HG03442 (cell line): Measurements from ENCODE around the gene RALGAPB.
"Not testable (repeated sequence)": the region's sequence is repeated elsewhere in the genome, so short reads cannot be mapped to it uniquely, and the experiment has no call there.

Experiments
- ATAC-seq: cut with Tn5 transposase; IDR thresholded peaks from one replicate; pipeline ENCODE4 v1.9.1; 2021; ENCODE audit warnings: mild to moderate bottlenecking, moderate library complexity; ENCODE audit not compliant: unreplicated experiment

RALGAPB gene

DNA sequence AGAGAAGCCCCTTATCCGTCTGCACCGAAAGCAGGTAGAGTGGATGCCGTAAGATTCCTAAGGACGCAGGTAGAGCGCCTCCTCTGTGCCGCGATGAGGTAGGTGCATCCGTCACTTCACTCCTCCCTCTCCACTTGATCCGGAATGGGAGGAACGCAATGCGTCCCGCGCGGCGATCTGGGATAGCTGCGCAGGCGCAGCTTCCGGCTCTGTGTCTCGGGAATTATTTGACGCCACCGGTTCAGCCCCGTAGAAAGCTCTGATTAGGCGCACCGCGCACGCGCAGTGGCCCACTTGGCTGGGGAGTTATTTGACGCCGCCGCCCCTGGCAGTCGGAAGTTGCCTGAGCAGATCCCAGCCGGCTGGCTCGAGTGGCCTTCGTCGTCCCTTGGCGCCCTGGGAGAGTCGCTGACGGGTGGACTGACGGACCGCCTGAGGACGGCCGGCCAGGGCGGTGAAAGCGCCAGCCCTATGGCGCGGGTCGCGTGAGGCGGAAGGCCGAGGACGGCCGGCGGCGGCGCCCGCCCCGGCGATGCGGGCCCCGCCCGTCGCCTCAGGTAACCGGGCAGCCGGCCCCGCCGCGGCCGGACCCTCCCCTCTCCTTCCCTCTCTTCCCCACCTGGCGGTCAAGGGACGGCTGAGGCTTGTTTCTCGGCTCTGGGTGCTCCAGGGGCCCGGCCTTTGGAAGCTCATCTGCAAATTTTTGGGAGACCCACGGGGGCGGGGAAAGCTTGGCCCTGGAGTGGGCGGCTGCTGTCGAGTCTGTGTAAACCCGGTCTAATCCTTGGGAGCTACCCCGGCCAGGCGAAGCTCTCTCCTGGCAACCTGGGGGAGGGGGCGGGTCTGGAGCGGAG is at the start of gene RALGAPB:
Gene RALGAPB (plus strand): TSS at position 331 of the 854 bp plus-strand sequence. CDS start 15,590 bp downstream, outside the sequence.
- peak; percentile 87 for ATAC-seq

DNA sequence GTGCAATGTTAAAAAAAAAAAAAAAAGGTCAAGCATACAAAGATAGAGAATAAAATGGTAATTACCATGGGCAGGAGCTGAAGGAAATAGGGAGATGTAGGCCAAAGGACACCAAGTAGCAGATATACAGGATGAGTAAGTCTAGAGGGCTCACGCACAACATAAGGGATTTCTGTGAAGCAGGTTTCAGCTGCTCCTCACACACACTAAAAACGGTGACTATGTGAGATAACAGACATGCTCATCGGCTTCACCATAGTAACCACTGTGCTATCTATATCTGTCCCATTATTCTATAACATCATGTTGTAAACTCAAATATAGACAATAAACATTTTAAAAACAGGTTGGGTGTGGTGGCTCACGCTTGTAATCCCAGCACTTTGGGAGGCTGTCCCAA is 49.1 kb upstream of the RALGAPB start:
- ATAC-seq = no peak

DNA sequence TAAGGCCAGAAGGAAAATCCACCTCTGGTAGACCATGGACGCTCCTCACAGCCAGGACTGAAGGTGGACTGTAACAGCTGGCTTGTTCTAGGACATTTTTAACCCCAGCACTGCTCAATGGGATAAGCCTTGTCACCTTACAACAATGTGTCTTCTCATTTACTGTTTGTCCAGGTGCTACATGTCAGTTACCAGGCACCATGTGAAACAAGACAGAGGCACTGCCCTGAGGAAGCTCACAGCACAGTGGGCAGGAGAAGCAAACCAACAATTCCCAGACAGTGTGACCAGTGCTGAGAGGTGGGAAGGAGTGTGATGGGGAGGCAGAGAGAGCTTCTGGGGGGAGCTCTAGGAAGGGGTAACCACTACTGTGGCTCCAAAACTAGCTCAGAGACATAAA is 48.2 kb upstream of the RALGAPB start:
- ATAC-seq = no peak

DNA sequence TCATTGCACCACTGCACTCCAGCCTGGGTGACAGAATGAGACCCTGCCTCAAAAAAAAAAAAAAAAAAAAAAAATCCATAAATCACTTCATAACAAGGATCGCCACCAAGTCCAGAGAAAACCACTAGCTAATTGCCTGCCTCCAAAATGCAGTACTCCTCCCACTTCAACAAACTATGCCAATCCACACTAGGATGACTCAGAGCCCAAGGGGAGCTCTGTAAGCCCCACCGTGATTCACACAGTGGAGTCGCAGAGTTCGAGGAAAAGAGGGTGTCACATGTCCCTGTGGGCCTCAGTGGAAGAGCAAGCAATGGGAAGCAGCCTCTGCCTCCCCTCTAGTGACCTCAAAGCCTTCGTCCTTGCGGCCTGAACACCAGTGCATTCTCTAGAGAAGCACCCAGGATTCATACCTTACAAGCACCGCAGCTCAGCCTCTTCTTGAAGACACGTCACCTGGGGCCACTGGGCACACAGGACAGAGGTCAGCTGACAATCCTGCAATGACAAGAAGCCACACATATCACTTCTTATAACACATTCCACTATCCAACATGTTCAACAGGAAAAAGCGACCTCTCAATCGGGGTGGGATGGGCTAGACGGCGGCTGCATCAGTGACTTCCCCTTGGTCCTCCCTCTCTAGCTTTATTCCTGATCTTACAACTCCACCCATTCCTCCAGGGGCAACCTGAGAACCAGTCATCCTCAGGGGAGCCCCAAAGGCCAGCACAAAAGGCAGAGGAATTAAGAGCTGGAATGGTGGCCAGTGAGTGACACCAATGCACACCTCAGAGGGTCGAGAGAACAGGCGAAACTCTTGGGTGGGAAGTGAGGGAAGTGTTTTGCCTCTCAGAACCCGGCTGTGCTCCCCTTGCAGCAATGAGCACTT is 46.4 kb upstream of the RALGAPB start:
- ATAC-seq = no peak

DNA sequence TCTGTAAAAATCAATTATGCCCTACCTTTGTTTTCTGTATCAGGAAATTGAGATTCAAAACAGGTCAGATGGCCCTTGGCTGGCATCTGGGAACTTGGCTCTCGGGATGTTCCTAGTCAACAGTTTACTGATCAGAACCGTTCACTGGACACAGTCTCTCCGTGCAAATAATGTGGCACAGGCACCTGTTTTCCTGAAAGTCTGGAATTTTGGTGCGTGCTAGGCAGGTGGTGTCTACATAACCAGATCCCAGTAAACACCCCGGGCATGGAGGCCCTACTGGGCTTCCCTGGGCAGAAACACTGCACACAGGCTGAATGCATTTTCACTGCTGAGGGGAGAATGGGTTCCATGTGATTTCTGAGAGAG is 45.0 kb upstream of the RALGAPB start:
- no peak for ATAC-seq

DNA sequence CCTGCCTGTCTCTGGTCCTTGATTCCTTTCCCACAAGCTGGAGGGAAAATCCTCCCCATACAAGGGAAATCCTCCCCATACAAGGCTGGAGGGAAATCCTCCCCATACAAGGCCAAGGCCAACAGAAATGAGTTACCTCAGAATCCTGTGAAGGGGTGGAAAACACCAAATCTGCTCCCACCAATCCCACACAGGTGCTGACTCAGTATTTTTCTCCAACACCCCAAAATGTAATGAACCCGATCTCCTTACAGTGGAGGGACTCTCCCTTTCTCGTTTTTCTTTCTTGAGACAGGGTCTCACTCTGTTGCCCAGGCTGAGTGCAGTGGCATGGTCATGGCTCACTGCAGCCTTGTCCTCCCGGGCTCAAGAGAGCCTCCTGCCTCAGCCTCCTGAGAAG is 43.8 kb upstream of the RALGAPB start:
- ATAC-seq = no peak

DNA sequence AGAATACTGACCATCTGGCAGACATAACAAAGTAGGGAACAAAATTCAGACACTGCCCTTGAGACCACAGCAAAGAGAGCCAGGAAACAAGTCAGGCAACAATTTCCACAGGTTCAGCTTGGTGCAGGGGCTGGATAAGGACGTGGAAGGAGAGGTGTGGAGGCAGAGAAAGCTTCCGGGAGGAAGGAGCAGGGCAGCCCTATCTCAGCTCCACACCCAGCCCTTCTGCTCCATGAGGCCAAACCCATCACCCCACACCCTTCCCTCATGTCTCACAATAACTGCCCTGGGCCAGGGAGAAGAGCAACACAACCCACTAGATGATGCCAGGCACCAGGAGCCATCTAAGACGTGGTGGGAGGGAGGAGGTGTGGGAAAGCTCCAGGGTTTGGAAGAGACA is 43.3 kb upstream of the RALGAPB start:
- ATAC-seq = no peak

DNA sequence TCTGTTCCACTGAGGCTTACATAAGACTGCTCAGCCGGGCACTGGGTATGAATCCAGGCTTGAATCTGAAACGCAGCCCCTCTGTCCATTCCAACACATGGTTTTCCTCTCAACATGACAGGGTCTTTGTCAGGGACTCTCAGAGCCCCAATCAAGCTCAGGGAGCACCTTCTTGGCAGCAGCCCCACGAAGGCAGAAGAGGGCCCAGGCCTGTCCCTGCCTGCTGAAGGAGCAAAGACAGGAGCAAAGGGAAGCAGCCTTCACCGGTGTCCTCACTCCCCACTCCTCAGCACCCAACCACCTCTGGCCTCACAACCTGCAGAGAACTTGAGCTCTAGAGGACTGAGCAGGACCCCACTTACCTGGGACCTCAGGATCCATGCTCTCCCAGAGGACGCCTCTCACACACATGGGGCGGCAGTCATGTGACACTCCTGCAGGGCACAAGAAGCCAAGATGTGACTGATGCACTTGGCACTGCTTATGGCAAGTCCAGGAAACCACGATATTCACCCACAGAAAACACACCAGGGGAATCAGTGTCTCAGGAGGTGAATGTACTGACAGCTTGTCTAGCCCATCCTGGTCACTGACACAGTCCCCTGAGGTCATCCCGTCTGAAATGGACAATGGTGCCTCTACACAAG is 41.8 kb upstream of the RALGAPB start:
- no peak for ATAC-seq

DNA sequence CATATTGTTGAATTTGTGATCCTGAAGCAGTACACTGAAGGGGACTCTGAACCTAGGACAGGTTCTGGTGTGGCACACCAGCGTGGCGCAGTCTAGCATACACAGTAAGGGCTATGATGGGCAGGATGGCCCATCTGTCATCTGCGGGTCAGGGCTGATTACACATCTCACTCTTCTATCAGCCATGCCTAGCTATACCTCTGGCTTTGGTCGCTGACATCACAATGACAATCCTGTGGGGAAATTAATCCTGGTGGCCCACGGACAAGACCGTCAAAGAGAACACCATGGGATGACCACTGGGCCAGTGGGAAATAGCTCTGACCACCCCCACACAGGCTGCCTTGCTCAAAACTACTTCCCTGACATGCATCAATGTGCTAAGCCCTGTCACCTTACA is 40.4 kb upstream of the RALGAPB start:
- no peak for ATAC-seq

DNA sequence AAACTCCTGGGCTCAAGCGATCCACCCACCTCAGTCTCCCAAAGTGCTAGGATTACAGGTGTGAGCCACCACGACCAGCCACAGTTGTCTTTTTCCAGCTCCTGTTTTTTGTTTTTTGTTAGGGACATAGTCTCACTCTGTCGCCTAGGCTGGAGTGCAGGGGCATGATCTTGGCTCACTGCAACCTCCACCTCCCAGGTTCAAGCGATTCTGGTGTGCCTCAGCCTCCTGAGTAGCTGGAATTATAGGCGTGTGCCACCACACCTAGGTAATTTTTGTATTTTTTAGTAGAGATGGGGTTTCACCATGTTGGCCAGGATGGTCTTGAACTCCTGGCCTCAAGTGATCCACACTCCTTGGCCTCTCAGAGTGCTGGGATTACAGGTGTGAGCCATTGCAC is 39.8 kb upstream of the RALGAPB start:
- not testable (repeated sequence) for ATAC-seq

DNA sequence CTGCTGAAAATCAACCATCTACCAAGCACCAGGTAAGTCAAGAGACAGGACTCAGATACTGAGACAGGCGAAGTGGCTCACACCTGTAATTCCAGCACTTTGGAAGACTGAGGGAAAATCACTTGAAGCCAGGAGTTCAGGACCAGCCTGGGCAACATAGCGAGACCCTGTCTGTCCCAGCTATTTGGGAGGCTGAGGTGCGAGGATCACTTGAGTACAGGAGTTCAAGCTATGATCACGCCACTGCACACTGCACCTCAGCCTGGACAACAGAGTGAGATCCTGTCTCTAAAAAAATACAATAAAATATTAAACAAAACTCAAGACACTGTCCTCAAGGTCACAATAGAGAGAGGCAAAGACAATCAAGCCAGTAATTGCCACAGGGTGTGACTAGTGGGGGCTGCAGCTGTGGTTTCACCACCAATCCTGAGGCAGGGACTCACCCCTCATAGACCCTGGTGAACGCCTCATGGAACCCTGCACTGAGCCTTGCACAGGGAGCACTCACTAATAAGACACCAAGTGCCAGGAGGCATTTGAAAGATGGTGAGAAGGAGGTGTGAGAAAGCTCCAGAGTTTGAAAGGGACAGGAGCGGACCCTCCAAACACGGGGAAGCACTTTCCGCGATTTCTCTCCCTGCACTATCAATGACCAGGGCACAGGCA is 39.2 kb upstream of the RALGAPB start:
- no peak for ATAC-seq

DNA sequence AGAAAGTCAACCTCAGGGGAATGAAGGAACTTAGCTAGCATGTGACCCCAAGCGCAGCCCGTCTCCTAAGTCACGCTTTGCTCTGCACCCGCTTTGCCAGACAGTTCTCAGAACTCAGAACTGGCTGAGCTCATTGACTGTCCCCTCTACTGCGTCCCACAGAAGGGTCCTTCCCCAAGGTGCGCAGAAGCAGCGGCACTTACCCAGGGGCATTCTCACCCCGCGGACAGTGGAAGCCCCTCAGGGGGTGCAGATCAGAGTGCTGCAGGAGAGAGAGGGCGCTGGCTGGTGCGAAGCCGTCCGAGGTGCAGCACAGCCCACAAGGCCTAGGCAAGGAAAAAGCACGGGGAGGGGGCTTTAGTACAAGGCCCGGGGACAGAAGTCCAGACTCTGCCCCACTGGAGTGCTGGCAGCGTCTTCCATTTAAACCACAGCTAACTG is 38.3 kb upstream of the RALGAPB start:
- ATAC-seq = no peak

DNA sequence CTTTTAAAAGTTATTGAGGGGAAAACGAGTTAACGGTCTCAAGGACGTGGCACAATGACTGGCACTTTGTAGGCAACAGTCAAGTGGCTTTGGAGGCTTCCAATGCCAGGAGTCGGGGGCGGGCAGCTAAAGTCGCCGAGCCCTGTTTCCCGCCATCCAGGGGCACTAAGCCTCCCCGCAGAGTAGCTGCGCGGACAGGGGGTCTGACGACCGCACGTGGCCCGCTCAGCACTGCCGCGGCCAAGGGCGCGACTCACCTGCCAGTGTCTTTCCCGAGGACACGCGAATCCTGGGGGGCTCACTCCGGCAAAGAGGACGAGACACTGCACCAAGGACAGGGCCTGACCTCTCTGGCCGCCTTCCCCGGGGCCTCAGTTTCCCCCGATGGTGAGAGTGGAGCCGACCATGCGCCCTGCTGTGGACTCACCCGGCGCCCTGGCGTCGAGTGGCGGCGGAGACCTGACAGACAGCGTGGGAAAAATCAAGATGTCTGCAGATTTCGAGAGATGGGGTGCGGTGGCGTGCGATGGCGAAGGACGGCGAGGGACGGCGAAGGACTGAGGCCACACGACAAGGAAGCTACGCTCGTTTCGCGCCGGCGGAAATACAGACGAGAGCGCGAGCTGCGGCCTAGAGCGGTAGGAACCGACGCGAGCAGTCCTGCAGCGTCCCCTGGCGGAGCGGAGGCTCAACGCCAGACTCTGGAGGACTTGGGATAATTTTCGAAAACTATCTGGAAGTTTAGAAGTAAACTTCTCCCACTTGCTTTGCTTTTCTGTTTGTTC is 37.7 kb upstream of the RALGAPB start, which contains the start of gene SNHG17:
Gene SNHG17 (minus strand): TSS at position 559 of the 785 bp plus-strand sequence.
- peak; percentile 67 for ATAC-seq

DNA sequence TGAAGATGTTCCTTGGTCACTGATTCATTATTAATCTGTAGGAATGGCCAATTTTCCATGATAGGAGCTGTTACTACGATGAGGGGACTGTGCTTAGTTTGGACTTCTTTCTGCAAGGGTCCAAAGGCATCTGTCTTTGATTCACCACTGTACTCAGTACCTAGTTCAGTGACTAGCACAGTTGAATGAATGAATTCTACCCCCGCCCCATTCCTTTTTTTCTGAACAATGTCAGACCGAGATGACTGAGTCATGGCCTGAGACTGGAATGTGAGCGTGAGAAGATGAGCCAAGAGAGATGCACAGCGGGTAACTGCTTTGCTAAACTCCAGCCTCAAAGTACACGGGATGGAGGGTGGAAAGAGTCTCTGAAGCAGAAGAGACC is 37.1 kb upstream of the RALGAPB start:
- ATAC-seq = no peak

DNA sequence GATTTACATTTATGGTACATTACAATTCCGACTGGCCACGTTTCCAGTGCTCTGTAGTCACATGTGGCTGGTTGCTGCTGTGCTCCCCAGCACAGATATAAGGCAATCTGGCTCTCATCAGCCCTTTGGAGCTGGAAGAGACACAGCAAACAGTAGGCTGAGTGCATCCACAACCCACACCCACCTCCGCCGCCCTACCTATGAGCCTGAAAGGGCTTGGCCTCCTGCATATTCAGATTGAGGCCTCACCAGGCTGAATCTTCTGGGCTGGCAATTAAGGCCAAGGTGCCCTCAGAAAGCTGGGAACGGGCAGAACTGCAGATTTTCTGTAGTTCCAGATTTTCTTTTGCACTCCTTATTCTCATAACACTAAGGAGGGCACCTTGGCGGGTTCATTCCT is 34.8 kb upstream of the RALGAPB start:
- ATAC-seq = no peak

DNA sequence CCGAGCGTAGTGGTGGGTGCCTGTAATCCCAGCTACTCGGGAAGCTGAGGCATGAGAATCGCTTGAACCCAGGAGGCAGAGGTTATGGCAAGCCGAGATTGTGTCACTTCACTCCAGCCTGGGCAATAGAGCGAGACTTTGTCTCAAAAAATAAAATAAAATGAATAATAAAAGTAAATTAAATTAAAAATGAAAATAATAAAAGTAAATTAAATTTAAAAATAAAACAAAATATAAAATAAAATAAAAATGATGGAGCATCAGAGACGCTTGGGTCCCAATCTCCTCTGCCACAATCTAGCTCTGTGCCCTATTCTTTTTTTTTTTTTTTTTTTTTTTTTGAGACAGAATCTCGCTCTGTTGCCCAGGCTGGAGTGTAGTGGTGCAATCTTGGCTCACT is 31.5 kb upstream of the RALGAPB start:
- ATAC-seq = not testable (repeated sequence)

DNA sequence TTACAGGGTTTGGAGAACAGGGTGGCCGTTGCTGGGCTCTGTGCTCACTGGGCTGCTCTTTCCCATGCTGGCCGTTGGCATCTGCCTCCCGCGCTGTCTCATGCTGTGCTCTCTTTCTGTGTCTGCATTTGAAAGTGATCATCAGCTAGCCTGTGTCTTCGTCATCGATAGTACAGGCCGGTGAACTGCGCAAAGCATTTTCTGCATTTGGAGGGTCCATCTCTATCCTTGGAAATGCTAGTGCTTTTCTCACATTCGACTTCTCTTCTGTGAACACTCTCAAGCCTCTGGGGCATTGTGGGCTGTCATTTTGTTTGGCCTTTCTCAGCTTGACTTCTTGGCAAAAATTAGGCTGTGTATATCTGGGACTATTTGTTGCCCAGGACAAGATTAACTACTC is 30.7 kb upstream of the RALGAPB start:
- ATAC-seq = no peak

DNA sequence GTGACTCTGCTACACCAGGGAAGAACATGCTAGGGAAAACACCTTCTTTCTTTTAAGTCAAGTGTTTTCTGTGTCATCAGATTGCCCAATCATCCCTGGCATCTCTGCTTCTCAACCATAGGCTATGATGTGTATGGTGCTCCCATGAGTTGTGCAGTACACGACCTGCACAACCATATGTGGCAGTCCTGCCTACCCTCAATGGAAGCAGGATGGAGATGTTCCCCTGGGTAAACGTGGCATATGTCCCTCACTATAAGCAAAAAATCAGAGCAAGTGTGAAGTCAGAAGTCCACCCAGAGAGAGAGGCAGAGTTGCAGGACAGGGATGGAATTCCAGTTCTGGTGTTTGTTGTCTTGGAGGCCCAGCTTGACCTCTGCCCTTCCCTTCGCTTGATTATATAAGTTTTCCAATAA is 27.3 kb upstream of the RALGAPB start:
- no peak for ATAC-seq

DNA sequence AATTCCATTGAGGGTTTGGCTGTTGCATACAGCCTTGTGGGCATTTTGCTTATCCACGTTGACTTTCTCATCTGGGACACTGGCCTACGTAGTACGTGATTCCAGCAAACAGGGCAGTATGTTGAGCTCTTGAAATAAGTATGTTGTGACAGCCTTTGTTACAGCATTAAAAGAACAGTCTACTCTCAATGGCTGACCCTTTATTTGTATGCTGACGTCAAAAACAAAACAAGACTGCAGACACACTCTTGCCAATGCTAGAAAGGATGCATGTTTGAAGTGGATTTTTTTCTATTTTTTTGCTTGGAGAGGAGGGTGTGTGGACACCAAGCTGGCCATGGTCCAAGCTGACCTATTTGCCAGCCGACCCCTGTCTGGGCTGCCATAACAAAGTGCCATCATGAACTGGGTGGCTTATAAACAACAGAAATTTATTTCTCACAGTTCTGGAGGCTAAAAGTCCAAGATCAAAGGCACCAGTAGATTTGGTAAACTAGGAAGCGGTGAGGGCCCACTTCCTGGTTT is 26.7 kb upstream of the RALGAPB start:
- ATAC-seq = no peak
